Upper lobe of right lung (tissue), 1 donor: ENCODE data around the gene TRAPPC4. TPM values are rescaled to one million over a fixed set of nuclear protein-coding genes. Genes with fewer than 3 reads are reported as not detected.
A peak's percentile ranks its signal among the peaks of the same experiment; 100 is the strongest.

Source experiments
- ATAC-seq: fragments of 200-7000 bp; cut with Tn5 transposase; one replicate; pipeline ENCODE4 v1.9.1; 2020; ENCODE audit warnings: mild to moderate bottlenecking, moderate library complexity
- DNase-seq: peaks from one replicate; pipeline ENCODE4 v3.0.0-alpha.2; 2020
- H3K27ac ChIP-seq: fragments of 200-600 bp; one replicate; pipeline ENCODE4 v1.8.0; 2022
- H3K27me3 ChIP-seq: fragments of 200-600 bp; one replicate; pipeline ENCODE4 v1.8.0; 2022; ENCODE audit warnings: mild to moderate bottlenecking
- H3K36me3 ChIP-seq: fragments of 200-600 bp; one replicate; pipeline ENCODE4 v1.8.0; 2022
- H3K4me1 ChIP-seq: fragments of 200-600 bp; one replicate; pipeline ENCODE4 v1.8.0; 2022
- H3K4me3 ChIP-seq: fragments of 200-600 bp; one replicate; pipeline ENCODE4 v1.8.0; 2022; ENCODE audit warnings: mild to moderate bottlenecking
- H3K9me3 ChIP-seq: fragments of 200-600 bp; one replicate; pipeline ENCODE4 v1.8.0; 2022
- CTCF ChIP-seq: fragments of 200-600 bp; IDR thresholded peaks from one replicate; pipeline ENCODE4 v1.8.0; 2022; ENCODE audit warnings: antibody characterized with exemption
- intact Hi-C: fragments of 100-400 bp; cut with DNase I; formaldehyde crosslinking; loops from one replicate; pipeline ENCODE4 v1.11.0; 2022
- total RNA-seq: library from RNA; stranded (reverse); fragmentation: NEBNext Ultra II Directional; extraction: Animal tissue kit (Norgen Biotek cat#: 25700); gene quantifications from one replicate; pipeline ENCODE4 v1.2.1, GENCODE V29; 2021
- donor health status: DM: no; HTN: yes; CAD: no; lungs with severe emphysema.

Gene TRAPPC4
- total RNA-seq, 1 donor from 2014 or later: 44.6 TPM

GRCh38 chr11:119027561-119028345, 9.2 kb downstream of the TRAPPC4 start:
- TF ChIP-seq CTCF: no peak
- Histone ChIP-seq H3K36me3 (peaks cover 33% of the 10 kb centered on the region), H3K4me1 (peaks cover 38% of the 10 kb centered on the region), H3K27ac (no peak overlapping the region), H3K9me3 (no peaks in the 10 kb centered on the region), H3K27me3 (no peaks in the 10 kb centered on the region), H3K4me3 (no peak overlapping the region)
- intact Hi-C loops: no loop called here
- DNase-seq (no peak), ATAC-seq (no peak)

- peaks cover 32% of the 10 kb centered on the region for H3K4me1 ChIP-seq
Observed at GRCh38 chr11:119028346-119029068, 9.9 kb downstream of the TRAPPC4 start.

GRCh38 chr11:119029069-119029339, 10.4 kb downstream of the TRAPPC4 start:
- Histone ChIP-seq H3K4me3 (no peak overlapping the region), H3K9me3 (no peaks in the 10 kb centered on the region), H3K4me1 (peaks cover 27% of the 10 kb centered on the region), H3K36me3 (peaks cover 20% of the 10 kb centered on the region), H3K27me3 (no peaks in the 10 kb centered on the region), H3K27ac (peak overlapping the region; percentile 69)
- ATAC-seq: no peak
- intact Hi-C loops: no loop called here
- TF ChIP-seq CTCF: no peak
- no peak for DNase-seq

More at GRCh38 chr11:119028346-119029068, 9.9 kb downstream of the TRAPPC4 start:
- Histone ChIP-seq H3K27ac (peak overlapping the region; percentile 69), H3K9me3 (no peaks in the 10 kb centered on the region), H3K4me3 (no peak overlapping the region), H3K27me3 (no peaks in the 10 kb centered on the region), H3K36me3 (peaks cover 25% of the 10 kb centered on the region)
- ATAC-seq: no peak
- TF ChIP-seq CTCF: no peak
- intact Hi-C loops: no loop called here
- no peak for DNase-seq

- no peak for TF ChIP-seq CTCF
- Histone ChIP-seq H3K9me3 (no peaks in the 10 kb centered on the region), H3K27me3 (no peaks in the 10 kb centered on the region), H3K4me1 (peaks cover 23% of the 10 kb centered on the region), H3K36me3 (peaks cover 15% of the 10 kb centered on the region), H3K4me3 (peak overlapping the region; percentile 71), H3K27ac (peak overlapping the region; percentile 69)
- DNase-seq (no peak), ATAC-seq (peak; percentile 2)
- intact Hi-C loops: no loop called here
Observed at GRCh38 chr11:119029340-119030028, 10.9 kb downstream of the TRAPPC4 start.

GRCh38 chr11:119030029-119030328, 11.4 kb downstream of the TRAPPC4 start:
- ATAC-seq (no peak), DNase-seq (no peak)
- peak overlapping the region; percentile 71 for H3K4me3 ChIP-seq
- no peaks in the 10 kb centered on the region for H3K27me3 ChIP-seq
- peaks cover 10% of the 10 kb centered on the region for H3K36me3 ChIP-seq
- H3K27ac ChIP-seq: peak overlapping the region; percentile 69
- no peak for TF ChIP-seq CTCF
- intact Hi-C loops: no loop called here
- no peaks in the 10 kb centered on the region for H3K9me3 ChIP-seq
- peaks cover 20% of the 10 kb centered on the region for H3K4me1 ChIP-seq
